Fibroblast of pulmonary artery (primary cell): ENCODE measurements around the gene HOXD13.

Experiments
- DNase-seq: peaks from one replicate; pipeline ENCODE4 v3.0.0-alpha.2; 2010; ENCODE audit warnings: low read depth
- H3K4me3 ChIP-seq: replicated peaks from 2 replicates; pipeline ENCODE4 v1.5.1; 2011; ENCODE audit warnings: low read depth, mild to moderate bottlenecking, control low read depth, low read length, moderate library complexity
- TF ChIP-seq, protein P1 (sequence below): IDR thresholded peaks from 2 replicates; pipeline ENCODE4 v1.5.1; 2011; ENCODE audit warnings: mild to moderate bottlenecking, control low read depth, low read length, inconsistent platforms; ENCODE audit errors: missing control alignments

Gene HOXD13

GRCh38 chr2:176109192-176109901 is 16.8 kb downstream of the HOXD13 start:
- no peak for DNase-seq
- TF ChIP-seq, protein P1, sequence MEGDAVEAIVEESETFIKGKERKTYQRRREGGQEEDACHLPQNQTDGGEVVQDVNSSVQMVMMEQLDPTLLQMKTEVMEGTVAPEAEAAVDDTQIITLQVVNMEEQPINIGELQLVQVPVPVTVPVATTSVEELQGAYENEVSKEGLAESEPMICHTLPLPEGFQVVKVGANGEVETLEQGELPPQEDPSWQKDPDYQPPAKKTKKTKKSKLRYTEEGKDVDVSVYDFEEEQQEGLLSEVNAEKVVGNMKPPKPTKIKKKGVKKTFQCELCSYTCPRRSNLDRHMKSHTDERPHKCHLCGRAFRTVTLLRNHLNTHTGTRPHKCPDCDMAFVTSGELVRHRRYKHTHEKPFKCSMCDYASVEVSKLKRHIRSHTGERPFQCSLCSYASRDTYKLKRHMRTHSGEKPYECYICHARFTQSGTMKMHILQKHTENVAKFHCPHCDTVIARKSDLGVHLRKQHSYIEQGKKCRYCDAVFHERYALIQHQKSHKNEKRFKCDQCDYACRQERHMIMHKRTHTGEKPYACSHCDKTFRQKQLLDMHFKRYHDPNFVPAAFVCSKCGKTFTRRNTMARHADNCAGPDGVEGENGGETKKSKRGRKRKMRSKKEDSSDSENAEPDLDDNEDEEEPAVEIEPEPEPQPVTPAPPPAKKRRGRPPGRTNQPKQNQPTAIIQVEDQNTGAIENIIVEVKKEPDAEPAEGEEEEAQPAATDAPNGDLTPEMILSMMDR = no peak
- no peak overlapping the region for H3K4me3 ChIP-seq

GRCh38 chr2:176109946-176110345 is 17.4 kb downstream of the HOXD13 start:
- TF ChIP-seq, protein P1 = no peak
- no peak for DNase-seq
- no peak overlapping the region for H3K4me3 ChIP-seq

DNA sequence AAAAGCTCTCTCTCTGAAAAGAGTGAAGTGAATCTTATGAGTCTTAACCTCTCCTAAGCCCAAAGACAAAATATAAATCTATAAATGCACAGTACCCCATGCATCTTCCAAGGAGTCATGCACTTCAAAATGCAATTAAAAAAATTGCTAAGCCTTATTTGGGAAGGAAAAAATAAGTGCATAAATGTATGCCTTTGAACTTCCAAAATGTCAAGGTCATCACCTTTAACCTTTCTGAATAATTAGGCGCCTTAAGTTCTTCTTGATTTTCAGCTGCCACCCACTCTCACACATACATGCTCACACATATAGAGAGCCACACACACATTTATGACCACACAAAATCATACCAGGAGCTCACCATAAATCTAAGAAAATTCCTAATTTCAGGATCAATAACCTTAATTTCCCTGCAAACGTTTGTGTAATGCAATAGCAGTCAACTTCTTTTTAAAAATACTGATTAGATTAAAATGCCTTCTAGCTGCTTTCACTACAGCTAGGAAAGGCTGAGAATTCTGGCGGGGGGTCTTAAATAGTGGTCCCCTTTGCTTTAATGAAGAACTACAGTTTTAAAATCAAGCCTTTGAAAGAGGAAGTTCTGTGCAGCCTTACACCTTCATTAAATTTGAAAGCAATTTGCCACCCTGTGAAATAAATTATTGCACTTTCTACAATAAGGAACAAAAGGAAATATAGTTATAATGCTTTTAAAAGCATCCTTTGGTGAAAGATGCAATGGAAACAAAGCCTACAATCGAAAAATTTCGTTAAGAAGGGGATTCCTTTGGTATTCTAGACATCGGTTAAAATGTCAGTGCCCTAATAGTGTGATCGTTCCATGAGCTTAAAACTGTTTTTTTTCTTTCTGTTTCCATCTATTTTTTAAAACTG is 18.1 kb downstream of the HOXD13 start:
- no peak for DNase-seq
- TF ChIP-seq, protein P1 = no peak
- H3K4me3 ChIP-seq = no peak overlapping the region

DNA sequence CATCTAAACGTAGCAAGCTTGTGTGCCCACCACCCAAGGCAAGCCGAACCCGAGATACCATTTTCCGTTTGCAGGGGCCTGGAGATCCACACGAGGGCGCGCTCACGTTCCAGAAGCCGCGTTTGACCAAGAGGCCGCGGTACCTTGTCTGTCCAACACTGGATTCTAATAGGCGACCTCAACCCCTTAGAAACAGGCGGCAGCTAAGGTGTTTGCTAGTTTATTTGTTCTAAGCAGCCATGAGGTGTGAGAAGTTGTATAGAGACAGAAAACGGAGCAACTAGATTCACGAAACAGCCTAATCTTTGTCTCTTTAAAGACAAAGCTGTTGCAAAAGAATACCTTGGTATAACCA is 18.8 kb downstream of the HOXD13 start:
- TF ChIP-seq, protein P1 = peak; percentile 69
- DNase-seq = peak; percentile 47
- no peak overlapping the region for H3K4me3 ChIP-seq

GRCh38 chr2:176111846-176112374 is 19.4 kb downstream of the HOXD13 start:
- no peak overlapping the region for H3K4me3 ChIP-seq
- DNase-seq = no peak
- TF ChIP-seq, protein P1 = no peak

DNA sequence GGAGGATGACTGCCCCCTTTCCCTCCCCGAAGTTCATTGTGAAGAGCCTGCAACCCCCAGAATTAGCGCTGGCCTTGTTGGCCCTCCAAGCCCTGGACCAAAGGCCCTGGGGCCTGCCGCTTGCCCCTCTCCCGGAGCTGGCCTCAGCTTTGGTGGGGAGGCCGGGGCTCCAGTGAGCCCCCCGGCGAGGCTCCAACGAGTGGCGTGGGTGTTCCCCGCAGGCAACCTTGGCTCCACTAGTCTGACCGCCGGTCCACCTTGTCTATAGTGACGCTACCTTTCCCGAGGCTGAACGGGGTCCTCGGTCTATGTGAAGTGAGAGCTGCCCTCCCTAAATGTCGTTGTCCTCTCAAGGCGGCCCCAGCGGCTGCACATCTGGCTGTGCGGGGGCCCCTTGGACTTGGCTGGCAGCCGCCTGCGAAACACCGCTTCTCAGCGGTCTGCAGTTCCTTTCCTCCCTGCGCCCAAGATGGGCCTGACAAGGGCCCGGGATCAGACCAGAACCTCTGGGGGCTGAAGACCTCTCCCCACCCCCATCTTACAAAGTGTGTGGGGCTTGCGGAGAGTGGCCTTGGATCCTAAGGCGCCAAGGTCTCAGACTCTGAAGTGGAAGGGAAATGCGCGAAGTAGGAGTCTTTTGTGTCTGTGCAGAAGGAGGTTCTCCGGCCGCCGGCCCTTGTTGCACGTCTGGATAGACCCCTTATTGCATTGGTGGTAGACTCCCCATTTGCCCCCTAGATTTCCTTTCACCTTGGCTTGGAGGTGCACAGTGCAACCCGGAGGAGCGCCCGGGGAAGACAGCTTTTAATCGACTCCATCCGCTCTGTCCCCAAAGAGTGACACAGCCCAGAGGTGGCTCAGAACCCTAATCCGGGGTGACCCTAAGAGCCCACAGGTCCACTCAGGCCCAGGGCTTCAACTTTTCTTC is 20.1 kb downstream of the HOXD13 start:
- H3K4me3 ChIP-seq = no peak overlapping the region
- DNase-seq = no peak
- TF ChIP-seq, protein P1 = no peak
